H9 (cell line): ENCODE results near the gene PRR16. TPM values are rescaled to one million over a fixed set of nuclear protein-coding genes. Genes with fewer than 3 reads are reported as not detected.

Source experiments
- DNase-seq: peaks from one replicate; pipeline ENCODE4 v3.0.0-alpha.2; 2017
- H2AFZ ChIP-seq: one replicate; pipeline ENCODE4 v1.6.1; 2013; ENCODE audit warnings: mild to moderate bottlenecking, low read length, control low read depth, moderate library complexity
- H2AK5ac ChIP-seq: 2 replicates; pipeline ENCODE4 v1.6.1; 2013; ENCODE audit warnings: low read length, control low read depth, mixed read lengths; ENCODE audit not compliant: insufficient read length
- H2BK120ac ChIP-seq: one replicate; pipeline ENCODE4 v1.6.1; 2013; ENCODE audit warnings: low read depth, mild to moderate bottlenecking, low read length, control low read depth, inconsistent platforms; ENCODE audit not compliant: poor library complexity, severe bottlenecking
- H2BK12ac ChIP-seq: 2 replicates; pipeline ENCODE4 v1.6.1; 2013; ENCODE audit warnings: low read length, control low read depth, mixed read lengths, low read depth; ENCODE audit not compliant: insufficient read length
- H2BK15ac ChIP-seq: 2 replicates; pipeline ENCODE4 v1.6.1; 2013; ENCODE audit warnings: low read depth, low read length, control low read depth
- H2BK20ac ChIP-seq: one replicate; pipeline ENCODE4 v1.6.1; 2013; ENCODE audit warnings: low read depth, mild to moderate bottlenecking, low read length, control low read depth, inconsistent platforms; ENCODE audit not compliant: poor library complexity, severe bottlenecking
- H2BK5ac ChIP-seq: 2 replicates; pipeline ENCODE4 v1.6.1; 2013; ENCODE audit warnings: low read length, control low read depth, mixed read lengths; ENCODE audit not compliant: insufficient read length
- H3K14ac ChIP-seq: 2 replicates; pipeline ENCODE4 v1.6.1; 2013; ENCODE audit warnings: low read length, control low read depth; ENCODE audit not compliant: insufficient read depth
- H3K18ac ChIP-seq: 2 replicates; pipeline ENCODE4 v1.6.1; 2013; ENCODE audit warnings: low read depth, mild to moderate bottlenecking, mixed read lengths, low read length, control low read depth; ENCODE audit not compliant: insufficient read length
- H3K23ac ChIP-seq: 2 replicates; pipeline ENCODE4 v1.6.1; 2013; ENCODE audit warnings: low read length, control low read depth, mixed read lengths, low read depth; ENCODE audit not compliant: insufficient read length
- H3K23me2 ChIP-seq: 2 replicates; pipeline ENCODE4 v1.6.1; 2013; ENCODE audit warnings: low read depth, mild to moderate bottlenecking, mixed read lengths, low read length, control low read depth; ENCODE audit not compliant: insufficient read length, poor library complexity, severe bottlenecking
- H3K27ac ChIP-seq: 2 replicates; pipeline ENCODE4 v1.5.1; 2013; ENCODE audit warnings: low read length, control low read depth, mixed read lengths, low read depth; ENCODE audit not compliant: insufficient read length
- H3K27me3 ChIP-seq: 2 replicates; pipeline ENCODE4 v1.6.1; 2013; ENCODE audit warnings: low read length, control low read depth, inconsistent platforms; ENCODE audit not compliant: insufficient read depth
- H3K4ac ChIP-seq: 2 replicates; pipeline ENCODE4 v1.6.1; 2013; ENCODE audit warnings: low read depth, mild to moderate bottlenecking, control low read depth, inconsistent platforms, low read length, moderate library complexity
- H3K4me1 ChIP-seq: 2 replicates; pipeline ENCODE4 v1.6.1; 2013; ENCODE audit warnings: low read length, control low read depth, inconsistent platforms; ENCODE audit not compliant: insufficient read depth
- H3K4me2 ChIP-seq: 2 replicates; pipeline ENCODE4 v1.6.1; 2013; ENCODE audit warnings: low read length, control low read depth, mixed read lengths; ENCODE audit not compliant: insufficient read length, insufficient read depth
- H3K56ac ChIP-seq: 2 replicates; pipeline ENCODE4 v1.6.1; 2013; ENCODE audit warnings: low read depth, mild to moderate bottlenecking, mixed read lengths, low read length, control low read depth; ENCODE audit not compliant: insufficient read length
- H3K79me1 ChIP-seq: 2 replicates; pipeline ENCODE4 v1.6.1; 2013; ENCODE audit warnings: low read depth, mild to moderate bottlenecking, moderate library complexity, low read length, control low read depth, inconsistent platforms; ENCODE audit not compliant: insufficient read depth, poor library complexity, severe bottlenecking
- H3K79me2 ChIP-seq: 2 replicates; pipeline ENCODE4 v1.6.1; 2013; ENCODE audit warnings: low read length, control low read depth, inconsistent platforms; ENCODE audit not compliant: insufficient read depth
- H3K9ac ChIP-seq: 2 replicates; pipeline ENCODE4 v1.6.1; 2013; ENCODE audit warnings: low read length, control low read depth, mixed read lengths; ENCODE audit not compliant: insufficient read length; ENCODE audit errors: extremely low read depth
- H3K9me3 ChIP-seq: one replicate; pipeline ENCODE4 v1.6.1; 2013; ENCODE audit warnings: low read depth, low read length, inconsistent platforms; ENCODE audit not compliant: control insufficient read depth
- H3T11ph ChIP-seq: one replicate; pipeline ENCODE4 v1.6.1; 2013; ENCODE audit warnings: mild to moderate bottlenecking, low read length, control low read depth, inconsistent platforms
- H4K20me1 ChIP-seq: one replicate; pipeline ENCODE4 v1.6.1; 2013; ENCODE audit not compliant: control insufficient read depth, insufficient read length, insufficient read depth
- H4K5ac ChIP-seq: 2 replicates; pipeline ENCODE4 v1.6.1; 2013; ENCODE audit warnings: low read depth, mild to moderate bottlenecking, mixed read lengths, low read length, control low read depth; ENCODE audit not compliant: insufficient read length
- H4K8ac ChIP-seq: replicated peaks from 2 replicates; pipeline ENCODE4 v1.6.1; 2013; ENCODE audit warnings: low read length, control low read depth, mixed read lengths, low read depth; ENCODE audit not compliant: insufficient read length
- H4K91ac ChIP-seq: 2 replicates; pipeline ENCODE4 v1.6.1; 2013; ENCODE audit warnings: low read depth, mild to moderate bottlenecking, moderate library complexity, mixed read lengths, low read length, control low read depth; ENCODE audit not compliant: insufficient read length
- H3K27ac Mint-ChIP-seq, 3 experiments: 2 replicates in 2 of 3; 3 replicates in 1 of 3; pipeline ENCODE4 v1.8.0; 2020 to 2021; ENCODE audit warnings: mixed read lengths in 3 of 3, mild to moderate bottlenecking in 1 of 3, moderate library complexity in 1 of 3
- H3K27me3 Mint-ChIP-seq: 2 replicates; pipeline ENCODE4 v1.8.0; 2021; ENCODE audit warnings: low read depth, mild to moderate bottlenecking, moderate library complexity, mixed read lengths
- H3K36me3 Mint-ChIP-seq, 3 experiments: 2 replicates in 2 of 3; 3 replicates in 1 of 3; pipeline ENCODE4 v1.8.0; 2020 to 2021; ENCODE audit warnings: low read depth in 3 of 3, mixed read lengths in 3 of 3; ENCODE audit not compliant: insufficient read depth in 1 of 3
- H3K4me1 Mint-ChIP-seq, 2 experiments: 2 replicates each; pipeline ENCODE4 v1.8.0; 2020; ENCODE audit warnings: mixed read lengths in 2 of 2
- H3K4me3 Mint-ChIP-seq, 2 experiments: 2 replicates in 1 of 2; 3 replicates in 1 of 2; pipeline ENCODE4 v1.8.0; 2020 to 2021; ENCODE audit warnings: mild to moderate bottlenecking in 2 of 2, mixed read lengths in 2 of 2, moderate library complexity in 1 of 2
- H3K9me3 Mint-ChIP-seq, 2 experiments: 2 replicates in 1 of 2; 3 replicates in 1 of 2; pipeline ENCODE4 v1.8.0; 2020; ENCODE audit warnings: mild to moderate bottlenecking in 2 of 2, mixed read lengths in 2 of 2, moderate library complexity in 1 of 2
- CTCF ChIP-seq: fragments of 200-600 bp; sonication (generic); conservative IDR thresholded peaks from 3 replicates; pipeline ENCODE4 v1.8.0; 2021; ENCODE audit warnings: antibody characterized with exemption, mild to moderate bottlenecking
- WGBS: extraction: QIAGEN DNeasy Blood & Tissue Kit; methylation state at CpG from one replicate; pipeline ENCODE4 v1.1.7; 2013; ENCODE audit warnings: missing lambda C conversion rate, low lambda C conversion rate, mixed read lengths; ENCODE audit not compliant: insufficient read length; ENCODE audit errors: extremely low coverage; 5-methylcytosine and 5-hydroxymethylcytosine counted together
- total RNA-seq: library from RNA; stranded (reverse); gene quantifications from 2 replicates; pipeline ENCODE4 v1.2.1, GENCODE V29; 2021

Gene PRR16
- total RNA-seq, 1 experiment from 2014 or later, result 0.13 TPM

GRCh38 chr5:120476063-120476462 lies 12.0 kb downstream of the PRR16 start:
- Histone ChIP-seq H3K23me2 (no peaks in the 10 kb centered on the region), H3K79me1 (no peaks in the 10 kb centered on the region), H3K27me3 (no peaks in the 10 kb centered on the region), H4K8ac (no peak overlapping the region), H2BK20ac (no peak overlapping the region), H3K4me2 (no peak overlapping the region), H2BK120ac (no peak overlapping the region), H3K9ac (no peak overlapping the region), H3K9me3 (no peaks in the 10 kb centered on the region), H3K79me2 (no peaks in the 10 kb centered on the region), H3K18ac (no peak overlapping the region), H2AK5ac (no peak overlapping the region), H3K23ac (no peak overlapping the region), H3T11ph (no peak overlapping the region), H2BK5ac (no peak overlapping the region), H2BK12ac (no peak overlapping the region), H3K27ac (no peak overlapping the region), H3K14ac (no peak overlapping the region), H4K5ac (no peak overlapping the region), H3K4me1 (no peaks in the 10 kb centered on the region), H3K4ac (no peak overlapping the region), H2AFZ (no peak overlapping the region), H2BK15ac (no peak overlapping the region), H4K91ac (no peak overlapping the region), H3K56ac (no peak overlapping the region), H4K20me1 (no peaks in the 10 kb centered on the region)
- WGBS, result no CpG with 5 or more reads among the region's 1 CpG
- no peaks in the 10 kb centered on the region for H3K36me3 Mint-ChIP-seq
- no peak for TF ChIP-seq CTCF
- H3K4me1 Mint-ChIP-seq, result peaks cover 4% of the 10 kb centered on the region in 2 experiments; a peak in 3 of 4 replicates
- H3K9me3 Mint-ChIP-seq, result no peaks in the 10 kb centered on the region
- no peak overlapping the region for H3K4me3 Mint-ChIP-seq
- no peak overlapping the region for H3K27ac Mint-ChIP-seq
- no peak for DNase-seq
- no peaks in the 10 kb centered on the region for H3K27me3 Mint-ChIP-seq
